ENCODE results near the gene ATPAF1. TPM values are rescaled to one million over a fixed set of nuclear protein-coding genes. Genes with fewer than 3 reads are reported as not detected.
A peak's percentile ranks its signal among the peaks of the same experiment; 100 is the strongest.

Gene ATPAF1
- polyA plus RNA-seq, 3 donors, result 95.5 to 111 (median 99.4) TPM

DNA sequence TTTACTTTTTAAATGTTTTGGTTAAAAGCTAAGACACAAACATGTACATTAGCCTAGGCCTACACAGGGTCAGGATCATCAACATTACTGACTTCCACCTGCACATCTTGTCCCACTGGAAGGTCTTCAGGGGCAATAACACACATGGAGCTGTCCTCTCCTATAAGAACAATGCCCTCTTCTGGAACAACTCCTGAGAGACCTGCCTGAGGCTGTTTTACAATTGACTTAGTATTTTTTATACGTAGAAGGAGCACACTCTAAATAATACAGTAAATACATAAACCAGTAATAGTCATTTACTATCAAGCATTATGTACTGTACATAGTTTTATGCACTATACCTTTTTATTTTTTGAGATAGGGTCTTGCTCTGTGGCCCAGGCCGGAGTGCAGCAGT, 37.4 kb downstream of the ATPAF1 start:
- DNase-seq (ENCODE audit: extremely low read depth in 1 of 11, low read depth in 9 of 11, low spot score in 4 of 11), result no peak

DNA sequence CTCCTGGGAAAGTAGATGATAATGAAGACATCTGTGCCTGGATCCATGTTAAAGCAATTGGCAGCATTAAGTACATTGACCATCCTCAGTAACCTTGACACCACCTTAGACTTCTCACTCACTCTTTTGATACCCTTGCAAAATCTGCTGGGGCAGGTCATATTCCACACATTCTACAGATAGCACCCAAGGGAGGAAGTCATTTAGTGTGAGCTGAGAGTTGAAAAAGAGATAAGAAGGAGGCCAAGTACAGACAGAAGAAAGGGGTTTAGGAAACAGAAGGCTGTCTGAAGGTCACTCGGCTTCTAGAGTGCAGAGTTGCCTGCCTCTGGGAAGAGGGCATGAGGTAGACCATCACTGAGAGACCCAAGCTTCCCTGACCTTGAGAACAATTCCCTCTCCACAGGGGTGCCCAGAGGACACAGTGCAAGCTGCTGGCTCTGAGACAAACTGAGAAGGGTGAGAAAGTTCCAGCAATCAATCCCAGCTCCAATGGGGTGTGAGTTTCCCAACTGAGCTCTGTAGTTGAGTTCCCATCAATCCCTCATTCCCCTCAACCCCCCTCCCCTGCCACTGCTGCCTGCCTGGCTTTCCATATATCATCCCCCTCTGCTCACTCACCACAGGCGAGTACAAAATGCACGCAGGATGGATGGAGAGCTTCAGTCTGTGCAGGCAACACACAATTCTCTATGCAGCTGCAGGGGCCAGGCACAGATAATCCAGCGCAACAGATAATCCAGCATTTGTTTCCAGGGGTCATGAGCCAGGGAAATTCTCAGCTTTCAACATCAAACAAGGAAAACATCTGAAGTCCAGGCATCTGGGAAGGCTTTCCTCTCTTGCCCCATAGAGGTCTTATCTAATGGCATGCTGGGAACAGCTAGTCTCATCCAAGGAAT, 44.2 kb downstream of the ATPAF1 start:
- no peak for DNase-seq (ENCODE audit: extremely low read depth in 1 of 11, low read depth in 9 of 11, low spot score in 4 of 11)

DNA sequence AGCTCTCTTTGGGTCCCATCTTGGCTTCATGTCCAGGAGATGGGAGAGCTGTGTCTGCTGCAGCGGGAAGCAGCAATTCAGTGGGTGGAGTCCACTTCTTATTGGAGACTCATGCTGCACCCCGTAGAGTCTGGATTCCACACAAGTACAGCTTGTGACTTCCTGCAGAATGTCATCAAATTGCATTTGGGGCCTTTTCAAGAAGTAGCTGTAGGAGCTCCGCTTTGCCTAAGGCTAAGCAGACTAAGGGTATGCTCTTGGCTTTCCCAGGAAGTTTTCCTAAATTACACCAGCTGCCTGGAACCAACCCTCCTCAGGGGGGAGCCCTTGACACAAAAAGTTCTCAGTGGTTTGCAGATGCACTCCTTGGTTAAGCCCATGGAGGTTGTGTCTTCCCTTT, 45.8 kb downstream of the ATPAF1 start:
- no peak for DNase-seq (ENCODE audit: extremely low read depth in 1 of 11, low read depth in 9 of 11, low spot score in 4 of 11)

DNA sequence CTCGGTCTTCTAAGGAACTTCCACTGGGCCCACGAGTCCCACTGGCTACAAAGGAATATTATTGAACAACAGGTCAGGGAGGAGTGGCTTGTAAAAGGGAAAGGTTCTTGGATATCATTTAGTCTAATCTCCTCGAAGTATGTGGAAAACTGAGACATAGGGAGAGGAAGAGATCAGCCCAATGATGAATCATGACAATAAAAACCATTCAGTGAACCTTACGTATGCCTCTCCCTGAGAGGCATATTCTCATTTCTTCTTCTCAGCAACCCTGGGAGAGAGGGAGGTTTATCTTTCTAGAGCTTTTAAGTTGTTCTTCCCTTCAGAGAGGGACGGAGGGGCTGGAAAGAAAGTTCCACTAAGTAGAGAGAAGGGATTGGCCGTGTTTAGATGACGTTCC, 46.2 kb downstream of the ATPAF1 start:
- no peak for DNase-seq (ENCODE audit: extremely low read depth in 1 of 11, low read depth in 9 of 11, low spot score in 4 of 11)

DNA sequence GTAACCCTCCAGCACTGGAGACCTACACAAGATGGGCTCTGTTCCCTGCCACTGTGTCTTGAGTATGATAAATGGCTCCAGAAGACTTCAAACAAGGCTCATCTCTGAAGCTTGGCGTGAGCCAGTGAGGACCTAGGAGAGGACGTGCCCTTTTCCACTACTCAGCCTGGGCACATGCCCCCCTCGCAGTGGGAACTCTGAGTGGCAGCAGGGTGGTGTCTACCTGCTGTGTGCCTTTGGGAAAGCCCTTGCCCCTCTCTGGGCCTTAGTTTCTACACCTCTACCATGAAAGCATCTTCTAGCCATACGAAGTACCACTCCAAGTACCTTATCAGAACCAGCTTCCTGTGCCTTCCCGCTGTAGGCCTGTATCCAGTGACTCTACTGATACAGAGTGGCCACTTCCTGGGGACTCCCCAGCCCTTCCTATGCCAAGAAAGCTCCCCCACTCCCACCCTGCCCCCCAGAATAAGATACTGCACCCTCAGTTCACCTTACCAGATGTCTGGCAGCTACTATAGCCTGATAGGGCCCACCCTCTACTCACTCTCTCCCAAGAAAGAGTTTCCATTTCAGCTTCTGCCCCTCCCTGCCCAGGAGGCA, 48.4 kb downstream of the ATPAF1 start:
- no peak for DNase-seq (ENCODE audit: extremely low read depth in 1 of 11, low read depth in 9 of 11, low spot score in 4 of 11)

DNA sequence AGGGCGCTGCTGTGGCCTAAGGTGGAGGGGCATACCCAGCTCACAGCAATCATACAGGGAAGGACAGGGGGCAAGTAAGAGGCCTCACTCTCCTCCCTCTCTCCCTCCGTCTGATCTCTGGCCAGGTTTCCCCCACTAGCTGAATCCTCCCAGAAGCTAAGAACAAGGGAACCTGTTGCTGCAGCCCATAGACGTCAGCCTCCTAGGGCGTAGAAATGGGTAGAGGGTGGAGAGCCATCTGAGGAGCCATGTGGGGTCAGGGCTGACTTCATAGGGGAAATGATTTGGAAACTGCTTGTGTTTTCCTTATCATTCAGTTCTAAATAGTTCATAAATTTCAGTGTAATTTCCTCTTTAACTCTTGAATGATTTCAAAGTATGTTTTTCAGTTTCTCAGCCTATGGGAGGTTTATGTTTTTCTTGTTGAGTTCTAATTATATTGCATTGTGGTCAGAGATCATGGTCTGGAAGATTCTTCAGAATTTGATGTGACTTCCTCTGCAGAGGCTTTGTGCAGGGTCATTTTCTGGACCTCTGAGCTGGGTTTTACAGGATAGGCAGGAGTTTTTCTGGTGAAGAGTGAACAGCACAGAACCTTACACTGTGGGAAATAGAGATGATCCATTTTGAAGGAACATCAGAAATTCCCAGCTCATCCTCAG, 49.3 kb downstream of the ATPAF1 start:
- no peak for DNase-seq (ENCODE audit: extremely low read depth in 1 of 11, low read depth in 9 of 11, low spot score in 4 of 11)

DNA sequence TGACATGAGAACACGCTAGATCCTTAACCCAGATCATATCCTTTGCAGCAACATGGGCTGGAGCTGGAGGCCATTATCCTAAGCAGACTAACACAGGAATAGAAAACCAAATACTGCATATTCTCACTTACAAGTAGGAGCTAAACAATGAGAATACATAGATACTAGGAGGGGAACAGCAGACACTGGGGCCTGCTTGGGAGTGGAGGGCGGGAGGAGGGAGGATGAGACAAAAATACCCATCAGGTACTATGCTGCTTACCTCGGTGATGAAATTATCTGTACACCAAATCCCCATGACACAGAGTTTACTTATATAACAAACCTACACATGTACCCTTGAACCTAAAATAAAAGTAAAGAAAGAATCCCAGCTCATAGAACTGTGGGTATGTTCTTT, 50.3 kb downstream of the ATPAF1 start:
- DNase-seq (ENCODE audit: extremely low read depth in 1 of 11, low read depth in 9 of 11, low spot score in 4 of 11), result no peak

DNA sequence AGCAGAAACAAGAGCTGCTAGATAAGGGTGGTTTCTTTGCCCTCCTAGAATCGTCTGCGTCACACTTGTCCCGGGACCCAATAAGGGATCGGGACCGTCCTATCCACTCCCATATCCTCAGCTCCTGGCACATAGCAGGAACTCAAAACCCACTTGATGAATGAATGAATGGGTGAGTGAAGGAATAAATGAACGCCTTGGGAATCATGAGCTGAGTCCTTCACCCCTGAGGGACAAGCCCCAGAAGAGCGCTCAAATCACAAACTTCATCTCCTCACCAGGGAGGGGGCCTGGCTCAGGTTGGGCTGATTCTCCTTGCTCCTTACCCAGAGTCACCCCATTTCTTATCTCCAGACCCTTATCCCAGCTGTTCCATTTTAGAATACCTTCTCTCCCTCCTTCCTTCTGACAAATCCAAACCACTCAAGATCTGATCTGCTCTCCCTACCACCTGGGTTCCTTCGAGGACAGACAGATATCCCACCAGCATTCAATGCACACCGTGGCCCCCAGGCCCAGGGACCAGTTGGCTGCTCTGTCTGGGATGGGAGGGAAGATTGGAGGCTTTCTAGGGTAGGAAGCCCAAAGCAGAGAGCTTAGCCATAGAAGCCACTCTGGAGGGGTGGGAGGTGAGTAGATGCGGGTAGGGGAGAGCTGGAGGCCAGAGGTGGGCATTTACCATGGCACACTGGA, 50.9 kb downstream of the ATPAF1 start:
- DNase-seq (ENCODE audit: extremely low read depth in 1 of 11, low read depth in 9 of 11, low spot score in 4 of 11), result no peak

DNA sequence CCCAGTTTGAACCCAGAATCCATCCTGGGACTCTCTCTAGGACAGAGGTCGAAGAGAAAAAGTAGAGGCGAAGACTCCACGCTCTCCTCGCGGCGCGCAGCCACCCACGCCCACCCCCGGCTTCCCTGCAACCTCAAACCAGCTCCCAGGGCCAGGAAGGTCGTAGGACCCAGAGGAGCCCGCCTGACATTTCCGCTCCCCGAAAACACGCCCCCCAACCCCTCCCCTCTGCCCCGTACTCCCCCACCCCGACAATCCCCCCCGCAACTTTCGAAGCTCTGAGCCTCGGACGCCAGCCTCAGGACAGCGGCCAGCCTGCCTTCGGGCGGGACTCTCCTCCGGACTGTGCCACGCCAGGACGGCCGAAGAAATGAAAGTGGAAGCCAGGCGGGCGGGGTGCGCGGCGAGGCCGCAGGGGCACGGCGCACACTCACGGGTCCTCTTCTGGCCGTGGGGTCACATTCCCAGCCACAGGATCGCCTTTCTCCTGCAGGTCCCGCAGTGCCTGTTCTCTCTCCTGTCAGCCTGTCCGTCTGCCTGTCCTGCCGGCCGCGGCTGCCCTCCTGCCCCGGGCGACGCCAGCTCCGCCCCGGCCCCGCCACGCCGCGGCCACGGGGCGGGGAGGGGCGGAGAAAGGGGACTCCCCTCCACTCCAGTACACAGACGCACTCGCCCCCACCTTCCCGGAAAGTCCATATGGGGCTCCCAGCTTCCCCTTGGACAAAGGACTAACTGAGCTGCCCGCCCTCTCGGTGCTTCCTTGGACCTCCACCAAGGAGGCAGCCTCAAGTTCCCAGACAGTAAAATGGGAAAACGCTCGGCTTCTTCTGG, 51.7 kb downstream of the ATPAF1 start, which contains the start of gene MOB3C:
TSS of gene MOB3C (minus strand) at position 535 of the 831 bp plus-strand sequence. CDS start 3,490 bp downstream, outside the sequence.
- DNase-seq (ENCODE audit: extremely low read depth in 1 of 11, low read depth in 9 of 11, low spot score in 4 of 11), result peak in 9 of 11 donors; percentile 15 to 51 (median 42)

DNA sequence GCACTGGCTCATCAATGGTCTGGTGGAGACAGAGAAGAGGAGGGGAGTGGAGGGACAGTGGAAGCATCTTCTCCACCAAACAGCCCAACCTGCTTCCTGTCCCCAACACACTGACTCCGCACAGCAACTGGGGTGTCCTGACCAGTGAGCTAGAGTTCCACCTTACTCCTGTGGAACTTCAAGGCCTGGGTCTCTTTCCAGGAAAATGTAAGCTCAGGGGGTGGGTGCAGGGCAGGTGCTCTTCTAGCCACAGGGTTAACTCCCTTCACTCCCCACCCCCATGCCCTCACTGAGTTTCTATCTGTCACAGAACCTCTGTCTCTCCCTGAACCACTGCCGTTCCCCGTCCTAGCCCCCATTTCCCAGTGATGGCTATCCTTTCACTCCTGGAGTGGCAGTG, 52.4 kb downstream of the ATPAF1 start:
- DNase-seq (ENCODE audit: extremely low read depth in 1 of 11, low read depth in 9 of 11, low spot score in 4 of 11), result no peak

DNA sequence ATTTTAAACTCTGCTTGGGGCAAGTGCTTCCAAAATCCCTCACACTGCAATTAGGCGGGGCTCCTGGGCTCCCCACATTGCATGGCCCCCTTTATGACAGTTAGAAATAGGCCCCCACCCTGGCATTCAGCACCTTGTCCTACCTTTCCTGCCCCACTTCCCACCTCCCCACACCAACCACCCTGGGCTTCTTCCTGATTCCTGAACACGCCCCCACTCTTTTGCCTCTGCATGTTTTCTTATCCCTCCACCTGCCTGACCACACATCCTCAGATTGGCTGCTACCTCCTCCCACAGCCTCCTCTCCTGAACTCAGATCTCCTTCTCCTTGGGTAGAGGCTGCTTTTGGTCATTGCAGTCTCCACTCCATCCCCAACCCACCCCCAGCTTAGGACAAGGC, 53.1 kb downstream of the ATPAF1 start:
- no peak for DNase-seq (ENCODE audit: extremely low read depth in 1 of 11, low read depth in 9 of 11, low spot score in 4 of 11)

DNA sequence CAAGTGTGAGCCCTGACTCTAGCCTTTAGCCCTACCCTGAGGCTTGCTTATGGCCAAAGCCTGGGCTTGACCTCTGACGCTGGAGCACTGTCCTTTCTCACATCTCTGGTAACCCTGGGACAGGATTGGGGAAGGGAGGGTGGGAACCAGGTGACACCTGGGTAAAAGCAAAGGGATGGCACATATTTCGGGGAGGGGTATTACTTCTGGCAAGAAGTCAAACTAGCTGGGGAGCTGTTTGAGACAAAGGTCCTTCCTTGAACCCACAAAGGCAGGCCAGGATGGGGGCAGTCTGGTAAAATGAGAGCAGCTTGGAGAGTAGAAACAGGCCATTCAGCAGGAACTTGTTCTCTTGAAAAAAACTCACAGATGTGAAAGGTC, 53.6 kb downstream of the ATPAF1 start:
- no peak for DNase-seq (ENCODE audit: extremely low read depth in 1 of 11, low read depth in 9 of 11, low spot score in 4 of 11)

DNA sequence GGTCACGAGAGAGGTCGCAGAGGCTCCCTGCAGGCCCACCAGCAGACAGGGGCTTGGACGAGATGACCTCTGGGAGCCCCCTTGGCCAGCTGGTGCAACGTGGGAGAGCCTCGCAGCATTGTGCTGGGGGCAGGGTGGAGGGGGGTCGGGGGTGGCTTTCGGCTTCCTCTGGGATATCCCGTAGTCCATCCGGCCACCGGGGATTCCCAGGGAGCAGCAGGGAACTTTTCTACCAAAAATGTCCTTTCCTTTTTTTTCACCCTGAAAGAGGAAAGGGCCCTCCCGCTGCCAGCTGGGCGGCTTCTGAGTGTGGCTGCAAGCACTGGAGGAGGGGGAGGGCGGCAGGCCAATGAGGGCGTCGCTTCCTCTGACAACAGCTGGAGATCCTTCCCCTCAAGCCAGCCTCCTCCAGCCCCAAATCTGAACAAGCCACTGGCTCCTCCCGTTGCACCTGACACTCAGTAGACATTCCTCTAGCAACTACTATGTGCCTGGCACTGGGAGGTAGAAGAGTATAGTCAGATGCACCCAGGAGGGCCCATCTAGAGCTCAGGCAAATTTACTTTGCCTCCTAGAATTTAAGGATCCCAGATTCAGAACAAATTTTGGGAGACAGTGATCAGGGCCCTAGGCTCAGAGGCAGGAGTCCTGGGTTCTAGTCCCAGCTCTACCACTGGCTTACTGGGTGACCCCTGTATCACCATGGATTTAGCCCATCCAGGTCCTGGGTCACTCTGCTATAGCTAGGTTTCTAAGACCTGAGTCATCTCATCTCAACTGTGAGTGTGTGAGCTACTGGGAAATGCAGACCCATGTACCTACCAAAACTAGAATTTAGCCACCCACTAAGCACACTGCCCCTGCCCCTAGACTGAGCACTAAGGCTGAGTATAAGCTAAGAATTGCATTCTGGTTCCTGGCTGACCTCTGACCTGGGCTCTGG, 54.2 kb downstream of the ATPAF1 start:
- peak in 9 of 11 donors; percentile 25 to 75 (median 54) for DNase-seq (ENCODE audit: extremely low read depth in 1 of 11, low read depth in 9 of 11, low spot score in 4 of 11)

DNA sequence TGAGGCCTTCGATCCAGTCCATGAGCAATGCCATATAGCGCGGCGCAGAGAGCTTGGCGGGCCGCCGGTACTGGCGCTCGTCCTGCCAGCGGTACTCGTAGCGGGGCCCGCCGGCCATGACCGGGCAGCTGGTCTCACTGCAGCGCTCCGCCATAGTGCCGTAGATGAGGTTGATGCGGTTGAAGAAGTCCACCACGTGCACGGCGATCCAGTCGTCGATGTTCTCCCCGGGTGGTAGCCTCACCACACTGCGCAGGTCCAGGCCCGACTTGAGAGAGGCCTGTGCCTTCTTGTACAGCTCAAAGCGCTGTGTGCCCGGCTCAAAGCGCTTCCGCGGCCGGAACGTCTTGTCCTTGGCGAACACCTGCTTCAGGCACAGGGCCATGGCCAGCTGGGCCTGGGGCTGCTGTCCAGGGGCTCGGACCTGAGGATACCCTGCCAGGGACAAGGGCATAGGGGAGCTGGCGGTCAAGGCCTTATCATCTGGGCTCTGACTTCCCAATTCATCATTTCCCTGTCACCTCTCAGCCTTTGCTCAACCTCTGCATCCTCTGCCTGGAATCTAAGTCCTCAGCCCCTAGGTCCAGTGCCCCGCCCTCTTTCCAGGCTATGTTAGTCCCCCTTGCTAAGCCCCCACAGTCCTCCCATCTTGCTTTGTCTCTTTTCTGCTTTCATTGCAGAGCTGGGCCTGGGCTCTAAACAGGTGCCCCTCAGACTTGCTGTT, 55.1 kb downstream of the ATPAF1 start:
- no peak for DNase-seq (ENCODE audit: extremely low read depth in 1 of 11, low read depth in 9 of 11, low spot score in 4 of 11)

DNA sequence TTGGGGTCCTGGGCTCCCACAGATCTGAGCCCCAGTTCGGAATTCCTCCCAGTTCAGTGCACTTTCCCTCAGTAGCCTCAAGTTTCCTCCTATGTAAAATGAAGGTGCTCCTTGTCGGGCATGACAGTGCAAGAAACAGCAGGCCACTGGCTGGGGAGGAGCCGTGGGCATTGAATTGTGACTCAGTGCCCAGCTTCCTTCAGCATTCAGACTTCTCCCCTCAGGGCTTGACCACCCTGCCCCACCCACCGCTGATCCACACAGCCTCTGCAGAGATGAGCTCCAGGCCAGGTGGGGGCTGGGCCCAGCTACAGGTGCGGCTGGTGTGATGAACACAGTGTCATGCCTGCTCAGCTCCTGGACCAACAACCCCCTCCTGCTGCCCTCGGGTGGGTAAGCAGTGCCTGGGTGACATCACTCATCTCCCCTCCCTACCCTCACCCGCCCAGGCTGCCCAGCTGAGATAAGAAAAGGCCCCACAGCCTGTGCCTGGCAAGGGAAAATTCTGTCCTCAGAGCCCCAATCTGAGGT, 56.4 kb downstream of the ATPAF1 start:
- DNase-seq (ENCODE audit: extremely low read depth in 1 of 11, low read depth in 9 of 11, low spot score in 4 of 11), result no peak

DNA sequence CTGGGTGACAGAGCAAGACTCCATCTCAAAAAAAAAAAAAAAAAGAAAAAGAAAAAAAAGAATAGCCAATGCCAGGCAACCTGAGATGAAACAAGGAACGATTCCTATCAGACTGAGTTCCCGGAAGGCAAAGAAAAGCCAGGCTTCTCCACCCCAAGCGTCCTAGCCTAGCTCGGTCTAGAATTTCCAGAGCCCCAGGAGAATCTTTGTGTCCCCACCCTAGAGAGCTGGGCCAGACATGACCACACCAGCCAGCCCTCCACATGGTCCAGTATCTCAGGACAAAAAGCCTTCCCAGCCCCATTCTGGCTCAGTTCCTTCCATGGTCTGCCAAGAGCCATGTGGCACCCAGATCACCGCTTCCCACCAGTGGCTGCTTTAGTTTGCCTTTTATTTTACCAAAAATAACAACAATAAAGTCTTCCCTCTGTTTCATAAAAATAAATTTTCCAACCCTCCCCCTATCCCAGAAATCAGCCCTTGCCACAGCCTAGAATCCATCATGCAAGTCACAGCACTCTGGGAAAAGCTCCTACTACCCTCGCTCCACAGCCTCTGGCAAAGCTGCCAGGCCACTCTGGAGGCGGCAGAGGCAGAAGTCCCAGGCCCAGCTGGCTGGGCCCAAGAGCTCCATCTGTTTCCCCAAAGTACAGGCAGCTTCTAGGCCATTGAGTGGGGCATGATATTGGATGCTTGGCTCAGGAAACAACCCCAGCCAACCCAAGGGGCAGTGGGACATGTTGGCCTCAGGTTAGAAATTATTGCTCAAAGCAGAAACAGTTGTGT, 60.6 kb downstream of the ATPAF1 start:
- DNase-seq (ENCODE audit: extremely low read depth in 1 of 11, low read depth in 9 of 11, low spot score in 4 of 11), result no peak
